GM20000 (cell line): ENCODE data around the gene PPP2R5C.

Experiments used
- DNase-seq: peaks from one replicate; pipeline ENCODE4 v3.0.0; 2012; ENCODE audit warnings: low spot score
- CTCF ChIP-seq: IDR thresholded peaks from 2 replicates; pipeline ENCODE4 v1.5.1; 2012; ENCODE audit warnings: mild to moderate bottlenecking, control low read depth; ENCODE audit errors: extremely low read depth, missing control alignments

The PPP2R5C gene

GRCh38 chr14:101973356-101973755 lies 211.8 kb downstream of the PPP2R5C start:
- TF ChIP-seq CTCF: no peak
- no peak for DNase-seq

GRCh38 chr14:101975231-101975630 lies 213.7 kb downstream of the PPP2R5C start:
- no peak for DNase-seq
- no peak for TF ChIP-seq CTCF
